A673 (cell line): Measurements from ENCODE around the gene PCDHB4. TPM values are rescaled to one million over a fixed set of nuclear protein-coding genes. Genes with fewer than 3 reads are reported as not detected.
A peak's percentile ranks its signal among the peaks of the same experiment; 100 is the strongest.
"Not testable (repeated sequence)": the region's sequence is repeated elsewhere in the genome, so short reads cannot be mapped to it uniquely, and the experiment has no call there.

Experiments used
- BruUV-seq: library from RNA; stranded (reverse); fragments of 400-500 nt; replicated peaks from 2 replicates; lab custom pipeline; 2021; lab: Mats Ljungman, UMichigan
- CTCF ChIA-PET: fragments of 300-600 bp; sonication (Branson Sonifier 250); formaldehyde crosslinking; loops from one replicate; lab custom pipeline; 2022; ENCODE audit warnings: antibody characterized with exemption; lab: Charles Lee
- POLR2A ChIA-PET: fragments of 300-600 bp; sonication (Branson Sonifier 250); formaldehyde crosslinking; loops from one replicate; lab custom pipeline; 2022; ENCODE audit warnings: antibody characterized with exemption; ENCODE audit not compliant: low non-redundant PET; lab: Charles Lee
- DNase-seq: peaks from one replicate; pipeline ENCODE4 v3.0.0-alpha.2; 2015; ENCODE audit warnings: low spot score
- H3K27ac ChIP-seq: fragments of 200-600 bp; sonication (generic); 2 replicates; pipeline ENCODE4 v1.5.1; 2016; ENCODE audit warnings: mixed run types, low read depth, mild to moderate bottlenecking, mixed read lengths, antibody characterized with exemption, low read length; ENCODE audit not compliant: poor library complexity, severe bottlenecking
- H3K27me3 ChIP-seq: fragments of 200-600 bp; sonication (generic); replicated peaks from 2 replicates; pipeline ENCODE4 v1.6.1; 2017; ENCODE audit warnings: mixed run types, low read depth, mild to moderate bottlenecking, mixed read lengths, antibody characterized with exemption, low read length; ENCODE audit not compliant: insufficient read depth, poor library complexity
- H3K36me3 ChIP-seq: fragments of 200-600 bp; sonication (generic); 2 replicates; pipeline ENCODE4 v1.6.1; 2016; ENCODE audit warnings: mixed run types, mild to moderate bottlenecking, mixed read lengths, antibody characterized with exemption, low read length; ENCODE audit not compliant: insufficient read depth, poor library complexity, severe bottlenecking
- H3K4me1 ChIP-seq: fragments of 200-600 bp; sonication (generic); 2 replicates; pipeline ENCODE4 v1.6.1; 2017; ENCODE audit warnings: mixed run types, mild to moderate bottlenecking, mixed read lengths, antibody characterized with exemption, low read length; ENCODE audit not compliant: insufficient read depth, poor library complexity, severe bottlenecking
- H3K4me3 ChIP-seq: fragments of 200-600 bp; sonication (generic); 2 replicates; pipeline ENCODE4 v1.5.1; 2016; ENCODE audit warnings: low read depth, mixed run types, mild to moderate bottlenecking, mixed read lengths, low read length; ENCODE audit not compliant: poor library complexity, severe bottlenecking
- H3K9me3 ChIP-seq: fragments of 200-600 bp; sonication (generic); 2 replicates; pipeline ENCODE4 v1.6.1; 2016; ENCODE audit warnings: mixed run types, low read depth, mild to moderate bottlenecking, mixed read lengths, antibody characterized with exemption, low read length; ENCODE audit not compliant: poor library complexity, severe bottlenecking
- EZH2 ChIP-seq: fragments of 200-600 bp; sonication (generic); IDR thresholded peaks from 2 replicates; pipeline ENCODE4 v1.6.1; 2017; ENCODE audit warnings: borderline replicate concordance, low read depth, mild to moderate bottlenecking, mixed read lengths, antibody characterized with exemption, low read length; ENCODE audit not compliant: poor library complexity, severe bottlenecking
- intact Hi-C: fragments of 100-400 bp; cut with micrococcal nuclease; formaldehyde crosslinking; loops from one replicate; pipeline ENCODE4 v1.10.0; 2022; ENCODE audit not compliant: unreplicated experiment
- total RNA-seq: library from RNA; stranded (reverse); gene quantifications from 2 replicates; pipeline ENCODE4 v1.2.3, GENCODE V29; 2021
- TF ChIP-seq, protein P1 (sequence below): fragments of 300-800, 200-600 bp; sonication (generic); conservative IDR thresholded peaks from 2 replicates; pipeline ENCODE4 v1.5.1; 2017; ENCODE audit warnings: low read depth, mild to moderate bottlenecking, antibody characterized with exemption, low read length, moderate library complexity, mixed read lengths

Gene PCDHB4
- total RNA-seq, 1 experiment from 2014 or later, result 2.7 TPM

DNA sequence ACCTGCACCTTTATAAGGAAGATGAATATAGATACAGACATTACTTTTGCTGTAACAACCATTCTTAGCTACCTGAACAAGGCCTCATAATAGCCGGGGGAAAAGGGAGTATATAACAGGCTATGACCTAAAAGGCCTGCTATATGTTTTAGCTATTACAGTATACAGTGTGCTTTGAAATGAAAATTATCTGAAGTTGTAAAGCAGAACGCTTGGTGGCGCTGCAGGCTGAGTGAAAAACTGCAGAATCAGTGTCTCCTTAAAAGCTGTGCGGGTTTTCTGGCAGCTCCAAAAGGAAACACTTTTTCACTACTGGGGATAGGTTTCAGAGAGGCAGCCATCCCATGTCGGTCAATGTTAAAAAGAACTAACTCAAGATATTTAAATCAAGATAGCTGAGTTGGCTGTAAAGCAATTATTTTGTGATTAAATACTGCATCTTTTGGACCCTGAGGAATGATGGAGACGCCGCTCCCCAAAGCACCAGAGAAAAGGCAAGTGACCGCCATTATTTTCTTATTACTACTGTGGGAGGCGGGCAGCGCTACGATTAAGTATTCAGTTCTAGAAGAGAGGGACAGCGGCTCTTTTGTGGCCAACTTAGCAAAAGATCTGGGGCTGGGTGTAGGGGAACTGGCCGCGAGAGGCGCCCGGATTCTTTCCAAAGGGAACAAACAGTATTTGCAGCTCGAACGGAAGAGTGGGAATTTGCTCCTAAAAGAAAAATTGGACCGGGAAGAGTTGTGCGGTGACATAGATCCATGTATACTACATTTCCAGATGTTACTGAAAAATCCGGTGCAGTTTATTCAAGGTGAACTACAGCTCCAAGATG is 34.1 kb downstream of the PCDHB4 start:
- no TSS peak for BruUV-seq
- no peak for TF ChIP-seq EZH2
- TF ChIP-seq, protein P1, sequence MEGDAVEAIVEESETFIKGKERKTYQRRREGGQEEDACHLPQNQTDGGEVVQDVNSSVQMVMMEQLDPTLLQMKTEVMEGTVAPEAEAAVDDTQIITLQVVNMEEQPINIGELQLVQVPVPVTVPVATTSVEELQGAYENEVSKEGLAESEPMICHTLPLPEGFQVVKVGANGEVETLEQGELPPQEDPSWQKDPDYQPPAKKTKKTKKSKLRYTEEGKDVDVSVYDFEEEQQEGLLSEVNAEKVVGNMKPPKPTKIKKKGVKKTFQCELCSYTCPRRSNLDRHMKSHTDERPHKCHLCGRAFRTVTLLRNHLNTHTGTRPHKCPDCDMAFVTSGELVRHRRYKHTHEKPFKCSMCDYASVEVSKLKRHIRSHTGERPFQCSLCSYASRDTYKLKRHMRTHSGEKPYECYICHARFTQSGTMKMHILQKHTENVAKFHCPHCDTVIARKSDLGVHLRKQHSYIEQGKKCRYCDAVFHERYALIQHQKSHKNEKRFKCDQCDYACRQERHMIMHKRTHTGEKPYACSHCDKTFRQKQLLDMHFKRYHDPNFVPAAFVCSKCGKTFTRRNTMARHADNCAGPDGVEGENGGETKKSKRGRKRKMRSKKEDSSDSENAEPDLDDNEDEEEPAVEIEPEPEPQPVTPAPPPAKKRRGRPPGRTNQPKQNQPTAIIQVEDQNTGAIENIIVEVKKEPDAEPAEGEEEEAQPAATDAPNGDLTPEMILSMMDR, result peak; percentile 72
- H3K36me3 ChIP-seq, result no peaks in the 10 kb centered on the region
- intact Hi-C loops, result no loop called here
- ChIA-PET CTCF (interaction anchor here (1.0 to 1.3 kb wide), 3 partner anchors 27 to 408 kb away, joined by 3 to 8 read pairs (median 3); partner anchors contain the start of genes PCDHB16 and PCDHB2), POLR2A (no interaction called here)
- no peaks in the 10 kb centered on the region for H3K27me3 ChIP-seq
- no peak overlapping the region for H3K4me3 ChIP-seq
- H3K9me3 ChIP-seq, result no peaks in the 10 kb centered on the region
- H3K4me1 ChIP-seq, result no peaks in the 10 kb centered on the region
- no peak overlapping the region for H3K27ac ChIP-seq
- peak; percentile 65 for DNase-seq

DNA sequence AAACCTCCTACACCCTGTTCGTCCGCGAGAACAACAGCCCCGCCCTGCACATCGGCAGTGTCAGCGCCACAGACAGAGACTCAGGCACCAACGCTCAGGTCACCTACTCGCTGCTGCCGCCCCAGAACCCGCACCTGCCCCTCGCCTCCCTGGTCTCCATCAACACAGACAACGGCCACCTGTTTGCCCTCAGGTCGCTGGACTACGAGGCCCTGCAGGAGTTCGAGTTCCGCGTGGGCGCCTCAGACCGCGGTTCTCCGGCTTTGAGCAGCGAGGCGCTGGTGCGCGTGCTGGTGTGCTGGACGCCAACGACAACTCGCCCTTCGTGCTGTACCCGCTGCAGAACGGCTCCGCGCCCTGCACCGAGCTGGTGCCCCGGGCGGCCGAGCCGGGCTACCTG is 35.7 kb downstream of the PCDHB4 start:
- POLR2A ChIA-PET, H3K9me3 ChIP-seq, H3K4me1 ChIP-seq, H3K27me3 ChIP-seq, BruUV-seq, DNase-seq, intact Hi-C loops, H3K27ac ChIP-seq, H3K36me3 ChIP-seq, H3K4me3 ChIP-seq, CTCF ChIA-PET: not testable (repeated sequence)

DNA sequence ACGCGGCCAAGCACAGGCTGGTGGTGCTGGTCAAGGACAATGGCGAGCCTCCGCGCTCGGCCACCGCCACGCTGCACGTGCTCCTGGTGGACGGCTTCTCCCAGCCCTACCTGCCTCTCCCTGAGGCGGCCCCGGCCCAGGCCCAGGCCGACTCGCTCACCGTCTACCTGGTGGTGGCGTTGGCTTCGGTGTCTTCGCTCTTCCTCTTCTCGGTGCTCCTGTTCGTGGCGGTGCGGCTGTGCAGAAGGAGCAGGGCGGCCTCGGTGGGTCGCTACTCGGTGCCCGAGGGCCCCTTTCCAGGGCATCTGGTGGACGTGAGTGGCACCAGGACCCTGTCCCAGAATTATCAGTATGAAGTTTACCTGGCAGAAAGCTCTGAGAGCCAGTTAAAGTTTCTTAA is 36.3 kb downstream of the PCDHB4 start:
- intact Hi-C loops, CTCF ChIA-PET, H3K4me1 ChIP-seq, DNase-seq, H3K9me3 ChIP-seq, H3K36me3 ChIP-seq, H3K4me3 ChIP-seq, POLR2A ChIA-PET, H3K27ac ChIP-seq, H3K27me3 ChIP-seq, BruUV-seq: not testable (repeated sequence)

DNA sequence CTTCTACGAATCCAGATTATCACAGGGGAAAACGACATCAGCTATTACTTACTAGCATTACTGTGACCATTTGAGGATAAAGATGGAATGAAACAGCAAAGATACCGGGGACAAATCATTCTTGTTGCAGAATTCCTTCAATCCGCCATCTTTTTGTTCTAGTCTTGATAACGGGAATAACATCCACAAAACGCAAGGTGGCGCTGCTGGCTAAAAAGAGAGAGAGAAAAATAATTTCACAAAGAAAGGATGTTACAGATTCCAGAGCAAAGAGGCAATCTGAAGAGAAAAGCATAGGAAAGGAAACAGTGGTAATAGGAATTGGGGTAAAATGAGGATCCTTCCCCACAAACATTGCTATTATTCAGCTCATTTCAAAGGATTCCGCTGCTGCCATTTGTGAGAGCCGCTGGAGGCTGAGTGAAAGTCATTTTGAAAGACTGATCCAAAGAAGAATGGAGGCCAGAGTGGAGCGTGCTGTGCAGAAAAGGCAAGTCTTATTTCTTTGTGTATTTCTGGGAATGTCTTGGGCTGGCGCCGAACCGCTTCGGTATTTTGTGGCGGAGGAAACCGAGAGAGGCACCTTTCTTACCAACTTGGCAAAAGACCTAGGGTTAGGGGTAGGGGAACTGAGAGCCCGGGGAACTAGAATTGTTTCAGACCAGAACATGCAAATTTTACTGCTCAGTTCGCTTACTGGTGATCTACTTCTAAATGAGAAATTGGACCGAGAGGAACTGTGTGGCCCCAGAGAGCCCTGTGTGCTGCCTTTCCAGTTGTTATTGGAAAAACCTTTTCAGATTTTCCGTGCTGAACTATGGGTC is 51.0 kb downstream of the PCDHB4 start, which contains the start of gene PCDHB7:
PCDHB7 (plus strand) TSS at position 264 of the 824 bp plus-strand sequence; CDS start at position 456, 192 bp downstream.
- no peaks in the 10 kb centered on the region for H3K27me3 ChIP-seq
- peak within 1 kb of the TSS; percentile 16 for H3K4me3 ChIP-seq
- H3K4me1 ChIP-seq, result no peaks in the 10 kb centered on the region
- TSS peak; percentile 43 for BruUV-seq
- ChIA-PET POLR2A (no interaction called here), CTCF (no interaction called here)
- TF ChIP-seq EZH2, result no peak
- TF ChIP-seq, protein P1, result peak; percentile 83
- no peaks in the 10 kb centered on the region for H3K36me3 ChIP-seq
- no peaks in the 10 kb centered on the region for H3K9me3 ChIP-seq
- intact Hi-C loops, result no loop called here
- no peak within 1 kb of the TSS for H3K27ac ChIP-seq
- DNase-seq, result peak; percentile 85

DNA sequence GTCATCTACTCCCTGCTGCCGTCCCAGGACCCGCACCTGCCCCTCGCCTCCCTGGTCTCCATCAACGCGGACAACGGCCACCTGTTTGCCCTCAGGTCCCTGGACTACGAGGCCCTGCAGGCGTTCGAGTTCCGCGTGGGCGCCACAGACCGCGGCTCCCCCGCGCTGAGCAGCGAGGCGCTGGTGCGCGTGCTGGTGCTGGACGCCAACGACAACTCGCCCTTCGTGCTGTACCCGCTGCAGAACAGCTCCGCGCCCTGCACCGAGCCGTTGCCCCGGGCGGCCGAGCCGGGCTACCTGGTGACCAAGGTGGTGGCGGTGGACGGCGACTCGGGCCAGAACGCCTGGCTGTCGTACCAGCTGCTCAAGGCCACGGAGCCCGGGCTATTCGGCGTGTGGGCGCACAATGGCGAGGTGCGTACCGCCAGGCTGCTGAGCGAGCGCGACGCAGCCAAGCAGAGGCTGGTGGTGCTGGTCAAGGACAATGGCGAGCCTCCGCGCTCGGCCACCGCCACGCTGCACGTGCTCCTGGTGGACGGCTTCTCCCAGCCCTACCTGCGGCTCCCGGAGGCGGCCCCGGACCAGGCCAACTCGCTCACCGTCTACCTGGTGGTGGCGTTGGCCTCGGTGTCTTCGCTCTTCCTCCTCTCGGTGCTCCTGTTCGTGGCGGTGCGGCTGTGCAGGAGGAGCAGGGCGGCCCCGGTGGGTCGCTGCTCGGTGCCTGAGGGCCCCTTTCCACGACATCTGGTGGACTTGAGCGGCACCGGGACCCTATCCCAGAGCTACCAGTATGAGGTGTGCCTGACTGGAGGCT is 52.9 kb downstream of the PCDHB4 start:
- DNase-seq, H3K9me3 ChIP-seq, H3K36me3 ChIP-seq, intact Hi-C loops, H3K27me3 ChIP-seq, POLR2A ChIA-PET, H3K27ac ChIP-seq, BruUV-seq, CTCF ChIA-PET, H3K4me1 ChIP-seq, H3K4me3 ChIP-seq: not testable (repeated sequence)
